MM.1S (cell line): ENCODE measurements around the gene EXOSC7.

ENCODE experiments used
- CTCF ChIP-seq: fragments of 300-600 bp; sonication (generic); IDR thresholded peaks from 2 replicates; pipeline ENCODE4 v1.5.1; 2016; ENCODE audit warnings: antibody characterized with exemption, low read length, mixed read lengths
- EZH2 ChIP-seq: fragments of 300-600 bp; sonication (generic); optimal IDR thresholded peaks from 2 replicates; pipeline ENCODE3; 2017; ENCODE audit warnings: low read depth, mild to moderate bottlenecking, antibody characterized with exemption, low read length, mixed read lengths
- EZH2phosphoT487 ChIP-seq: fragments of 300-600 bp; sonication (generic); IDR thresholded peaks from 2 replicates; pipeline ENCODE4 v1.6.1; 2018; ENCODE audit warnings: antibody characterized with exemption, low read length

GRCh38 chr3:45016916-45017315 is 40.9 kb downstream of the EXOSC7 start:
- no peak for TF ChIP-seq EZH2
- TF ChIP-seq CTCF: no peak
- TF ChIP-seq EZH2phosphoT487: no peak
